ENCODE results near the gene PRDX5.

DNA sequence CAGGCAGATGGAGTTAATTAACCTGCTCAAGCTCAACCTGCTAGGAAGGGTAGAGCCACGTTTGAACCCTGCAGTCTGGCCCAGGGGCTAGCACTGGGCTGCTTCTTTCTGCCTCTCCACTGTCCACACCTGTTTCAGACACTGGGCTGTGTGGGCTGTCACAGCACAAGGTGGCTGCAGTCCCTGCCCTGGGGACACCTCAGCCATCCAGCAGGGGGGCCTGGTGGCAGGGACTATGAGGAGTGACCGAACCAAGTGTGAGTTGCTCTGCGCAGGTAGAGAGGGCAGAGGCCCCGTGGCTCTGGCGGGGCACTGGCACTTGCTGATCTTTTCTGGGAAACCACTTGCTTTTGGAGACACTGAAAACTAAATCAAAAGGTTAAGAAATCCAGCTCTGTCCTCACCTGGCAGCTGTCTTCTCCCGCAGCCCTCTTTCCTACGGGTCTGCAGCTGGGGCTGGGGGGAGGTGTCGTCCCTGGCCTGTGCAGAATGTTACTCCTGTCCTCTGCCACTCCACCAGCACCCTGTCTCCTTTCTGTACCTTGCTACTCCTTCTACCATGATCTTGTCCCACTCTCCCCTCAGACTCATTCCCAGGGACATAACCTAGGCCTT, 39.2 kb upstream of the PRDX5 start:
- TF ChIP-seq, protein P1, sequence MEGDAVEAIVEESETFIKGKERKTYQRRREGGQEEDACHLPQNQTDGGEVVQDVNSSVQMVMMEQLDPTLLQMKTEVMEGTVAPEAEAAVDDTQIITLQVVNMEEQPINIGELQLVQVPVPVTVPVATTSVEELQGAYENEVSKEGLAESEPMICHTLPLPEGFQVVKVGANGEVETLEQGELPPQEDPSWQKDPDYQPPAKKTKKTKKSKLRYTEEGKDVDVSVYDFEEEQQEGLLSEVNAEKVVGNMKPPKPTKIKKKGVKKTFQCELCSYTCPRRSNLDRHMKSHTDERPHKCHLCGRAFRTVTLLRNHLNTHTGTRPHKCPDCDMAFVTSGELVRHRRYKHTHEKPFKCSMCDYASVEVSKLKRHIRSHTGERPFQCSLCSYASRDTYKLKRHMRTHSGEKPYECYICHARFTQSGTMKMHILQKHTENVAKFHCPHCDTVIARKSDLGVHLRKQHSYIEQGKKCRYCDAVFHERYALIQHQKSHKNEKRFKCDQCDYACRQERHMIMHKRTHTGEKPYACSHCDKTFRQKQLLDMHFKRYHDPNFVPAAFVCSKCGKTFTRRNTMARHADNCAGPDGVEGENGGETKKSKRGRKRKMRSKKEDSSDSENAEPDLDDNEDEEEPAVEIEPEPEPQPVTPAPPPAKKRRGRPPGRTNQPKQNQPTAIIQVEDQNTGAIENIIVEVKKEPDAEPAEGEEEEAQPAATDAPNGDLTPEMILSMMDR (IDR thresholded peaks at IDR 0.05) = no peak
- no peak for TF ChIP-seq ZFX (IDR thresholded peaks at IDR 0.05; ENCODE audit: borderline replicate concordance)

Measured in 22Rv1 (cell line).